Adrenal gland (tissue), 12 donors: ENCODE data around the gene PCDH9. TPM values are rescaled to one million over a fixed set of nuclear protein-coding genes. Genes with fewer than 3 reads are reported as not detected.
"Not testable (repeated sequence)": the region's sequence is repeated elsewhere in the genome, so short reads cannot be mapped to it uniquely, and the experiment has no call there.

Experiments used
- DNase-seq, 7 donors: peaks; one replicate each; pipeline ENCODE4 v3.0.0-alpha.2; 2019 to 2020
- H3K27ac ChIP-seq, 5 donors: fragments of 200-600 bp; sonication (generic) in 4 of 5; 1 replicate in 3 of 5; 2 replicates in 2 of 5; pipeline versions ENCODE4 v1.5.1 to v1.8.0; 2016 to 2020; ENCODE audit warnings: mild to moderate bottlenecking in 1 of 5
- H3K27me3 ChIP-seq: fragments of 200-600 bp; 2 replicates; pipeline ENCODE4 v1.8.0; 2021
- H3K36me3 ChIP-seq, 2 donors: fragments of 200-600 bp; replicated peaks in 1 of 2; 1 replicate in 1 of 2; 2 replicates in 1 of 2; pipeline versions ENCODE4 v1.5.1 to v1.8.0; 2018 to 2022
- H3K4me1 ChIP-seq, 2 donors: fragments of 200-600 bp; replicated peaks in 1 of 2; 1 replicate in 1 of 2; 2 replicates in 1 of 2; pipeline versions ENCODE4 v1.5.1 to v1.8.0; 2018 to 2021
- H3K4me3 ChIP-seq, 4 donors: fragments of 200-600 bp; sonication (generic) in 3 of 4; one replicate each; pipeline ENCODE4 v1.5.1; 2016 to 2018
- H3K9me3 ChIP-seq, 3 donors: fragments of 200-600 bp; sonication (generic) in 1 of 3; replicated peaks in 1 of 3; 1 replicate in 2 of 3; 2 replicates in 1 of 3; pipeline versions ENCODE4 v1.5.1 to v1.8.0; 2016 to 2021
- CTCF ChIP-seq, 6 experiments: fragments of 450-650 bp in 4 of 6; fragments of 200-600 bp in 2 of 6; sonication (generic) in 1 of 6; IDR thresholded peaks; 1 replicate in 5 of 6; 2 replicates in 1 of 6; pipeline versions ENCODE4 v1.5.1 to v1.8.0; 2016 to 2021; ENCODE audit warnings: antibody characterized with exemption in 6 of 6, mild to moderate bottlenecking in 2 of 6, moderate library complexity in 1 of 6
- POLR2A ChIP-seq, 2 donors: fragments of 450-650 bp; IDR thresholded peaks; one replicate each; pipeline ENCODE4 v1.6.1; 2017; ENCODE audit warnings: antibody characterized with exemption in 2 of 2, mild to moderate bottlenecking in 2 of 2, moderate library complexity in 1 of 2
- WGBS, 4 donors: extraction: QIAGEN DNeasy Blood & Tissue Kit in 2 of 4; methylation state at CpG; one replicate each; pipeline versions ENCODE4 v1.1.5 to v1.1.7; 2013 to 2017; 5-methylcytosine and 5-hydroxymethylcytosine counted together
- intact Hi-C, 2 donors: fragments of 100-400 bp; cut with DNase I; formaldehyde crosslinking; loops; one replicate each; pipeline versions ENCODE4 v1.14.1 to v1.15.0; 2022 to 2023
- polyA plus RNA-seq, 3 donors: library from polyadenylated mRNA; stranded (reverse); fragments of 200-250 nt in 2 of 3; fragments of 350-450 nt in 1 of 3; fragmentation: Illumina TruSeq in 1 of 3; extraction: RNeasy Lipid Tissue Mini Kit (QIAGEN cat#74804) in 1 of 3; gene quantifications; one replicate each; pipeline ENCODE4 v1.2.3, GENCODE V29; 2013 to 2014
- small RNA-seq, 2 donors: library from RNA; depleted of rRNA; stranded (forward); fragments of <200 nt; gene quantifications; one replicate each; pipeline ENCODE3, GENCODE V24; 2016
- total RNA-seq, 9 donors: library from RNA; depleted of rRNA in 4 of 9; stranded (reverse); fragments of >200 nt in 4 of 9; fragments of 120-200 nt in 1 of 9; fragmentation: NEBNext Ultra II Directional in 1 of 9; extraction: Animal tissue kit (Norgen Biotek cat#: 25700) in 1 of 9; gene quantifications; one replicate each; pipeline versions ENCODE4 v1.1.0 to v1.2.4, GENCODE V29; 2013 to 2023
- donor health status: healthy with polysubstance abuse.
- donor health status: Bipolar disorder and iron deficiency.
- donor health status: DM: yes; HTN: yes; CAD: no.
- donor health status: DM: no; HTN: no; CAD: no.
- donor health status: DM: no; HTN: no; CAD: no.
- donor health status: DM: yes; HTN: yes; CAD: no.

The PCDH9 gene
- total and polyA plus RNA-seq, 12 donors = 0.71 to 10.9 (median 3.6) TPM

DNA sequence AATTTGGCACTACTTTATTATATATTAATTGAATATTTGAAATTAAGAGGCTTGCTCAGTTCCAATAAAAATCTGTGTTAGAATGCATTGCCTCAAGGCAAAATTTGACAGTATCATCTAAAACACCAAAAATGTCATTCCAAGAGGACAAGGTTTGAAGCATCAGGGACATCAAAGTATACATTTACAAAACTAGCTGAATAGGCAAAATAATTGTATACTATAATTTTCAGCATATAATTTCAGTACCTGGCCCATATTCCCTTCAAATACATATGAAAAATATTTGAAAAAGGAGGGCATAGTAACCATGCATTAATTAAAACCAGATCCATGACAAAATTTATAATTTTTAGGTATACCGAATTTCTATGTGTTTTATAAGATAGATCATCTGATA, 963.8 kb downstream of the PCDH9 start:
- H3K4me1 ChIP-seq = no peaks in the 10 kb centered on the region
- intact Hi-C loops = no loop called here
- no peaks in the 10 kb centered on the region for H3K9me3 ChIP-seq
- WGBS, 4 donors = 83 to 90% (median 86%) methylated on average over 1 of the region's 1 CpG
- H3K27me3 ChIP-seq = no peaks in the 10 kb centered on the region
- no peak overlapping the region for H3K4me3 ChIP-seq
- H3K36me3 ChIP-seq = no peaks in the 10 kb centered on the region
- TF ChIP-seq POLR2A (IDR thresholded peaks at IDR 0.05) = no peak
- TF ChIP-seq CTCF (IDR thresholded peaks at IDR 0.05) = no peak
- H3K27ac ChIP-seq = no peak overlapping the region
- DNase-seq = no peak

DNA sequence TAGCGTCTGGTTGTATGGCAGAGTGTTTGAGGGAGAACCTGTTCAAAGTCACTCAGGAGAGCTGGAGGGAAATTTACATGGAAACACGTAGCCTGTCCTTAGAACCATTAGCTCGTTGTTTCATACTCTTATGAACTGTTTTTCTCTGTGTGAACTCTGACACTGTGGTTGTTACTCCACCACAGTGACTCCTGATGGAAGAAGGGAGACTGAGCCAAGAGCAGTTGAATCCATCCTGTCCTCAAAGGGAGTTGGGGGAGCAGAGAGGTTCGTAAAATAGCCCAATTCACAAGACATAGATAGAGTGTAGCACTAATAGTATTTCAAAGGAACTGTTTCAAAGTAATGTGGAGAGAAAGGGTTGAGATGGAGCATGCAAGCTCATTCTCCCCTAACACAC, 964.8 kb downstream of the PCDH9 start:
- Histone ChIP-seq H3K27ac (no peak overlapping the region), H3K27me3 (no peaks in the 10 kb centered on the region), H3K4me1 (no peaks in the 10 kb centered on the region), H3K9me3 (no peaks in the 10 kb centered on the region), H3K36me3 (no peaks in the 10 kb centered on the region), H3K4me3 (no peak overlapping the region)
- DNase-seq = no peak
- 68 to 77% (median 74%) methylated on average over 4 of the region's 4 CpGs for WGBS, 4 donors
- intact Hi-C loops = no loop called here
- TF ChIP-seq POLR2A (IDR thresholded peaks at IDR 0.05) = no peak
- no peak for TF ChIP-seq CTCF (IDR thresholded peaks at IDR 0.05)

DNA sequence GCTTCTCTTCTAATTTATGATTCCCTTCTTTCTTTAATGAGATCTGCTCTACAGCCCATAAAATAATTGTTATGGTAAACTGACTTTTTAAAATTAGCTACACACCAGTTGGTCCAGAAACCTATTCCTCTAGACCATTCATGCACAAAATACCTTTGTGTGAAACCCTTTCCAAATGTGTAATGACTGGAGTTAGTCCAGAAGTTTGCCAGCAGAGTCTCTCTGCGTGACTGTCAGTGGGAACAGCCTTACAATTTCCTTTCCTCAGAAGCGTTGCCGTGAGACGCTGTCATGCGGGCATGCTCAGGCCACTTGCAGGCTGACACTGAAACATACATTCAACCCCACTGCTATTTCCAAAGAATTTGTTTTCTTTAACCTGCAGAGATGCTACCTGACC, 965.2 kb downstream of the PCDH9 start:
- Histone ChIP-seq H3K27me3 (no peaks in the 10 kb centered on the region), H3K27ac (no peak overlapping the region), H3K4me1 (no peaks in the 10 kb centered on the region), H3K36me3 (no peaks in the 10 kb centered on the region), H3K9me3 (no peaks in the 10 kb centered on the region), H3K4me3 (no peak overlapping the region)
- 70 to 81% (median 79%) methylated on average over 5 of the region's 5 CpGs for WGBS, 4 donors
- no peak for TF ChIP-seq POLR2A (IDR thresholded peaks at IDR 0.05)
- no peak for TF ChIP-seq CTCF (IDR thresholded peaks at IDR 0.05)
- DNase-seq = no peak
- intact Hi-C loops = no loop called here

- no peak for DNase-seq
- intact Hi-C loops = no loop called here
- WGBS, 4 donors = 71 to 89% (median 77%) methylated on average over 1 of the region's 1 CpG
- Histone ChIP-seq H3K4me1 (no peaks in the 10 kb centered on the region), H3K4me3 (no peak overlapping the region), H3K9me3 (no peaks in the 10 kb centered on the region), H3K27me3 (no peaks in the 10 kb centered on the region), H3K36me3 (no peaks in the 10 kb centered on the region), H3K27ac (no peak overlapping the region)
- TF ChIP-seq POLR2A (IDR thresholded peaks at IDR 0.05) (no peak), CTCF (IDR thresholded peaks at IDR 0.05) (no peak)
These were observed 967.8 kb downstream of the PCDH9 start for GRCh38 chr13:66262330-66262729.

DNA sequence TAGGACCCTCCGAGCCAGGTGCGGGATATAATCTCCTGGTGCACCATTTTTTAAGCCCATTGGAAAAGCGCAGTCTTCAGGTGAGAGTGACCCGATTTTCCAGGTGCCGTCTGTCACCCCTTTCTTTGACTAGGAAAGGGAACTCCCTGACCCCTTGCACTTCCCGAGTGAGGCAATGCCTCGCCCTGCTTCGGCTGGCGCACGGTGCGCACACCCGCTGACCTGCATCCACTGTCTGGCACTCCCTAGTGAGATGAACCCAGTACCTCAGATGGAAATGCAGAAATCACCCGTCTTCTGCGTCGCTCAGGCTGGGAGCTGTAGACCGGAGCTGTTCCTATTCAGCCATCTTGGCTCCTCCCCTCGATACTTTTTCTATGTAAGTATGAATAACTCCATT, 970.7 kb downstream of the PCDH9 start:
- WGBS, 4 donors = 94 to 98% (median 95%) methylated on average over 16 to 17 of the region's 17 CpGs
- H3K4me1 ChIP-seq, H3K4me3 ChIP-seq, H3K27me3 ChIP-seq, H3K36me3 ChIP-seq, DNase-seq, H3K9me3 ChIP-seq, intact Hi-C loops, H3K27ac ChIP-seq: not testable (repeated sequence)

Small RNAs within 50 kb of the gene (small RNA-seq; reads per million reads assigned to genes)
- 0 reads per million in 2 donors for gene RNU7-87P
